Measurements from ENCODE around the gene LDB2. TPM values are rescaled to one million over a fixed set of nuclear protein-coding genes. Genes with fewer than 3 reads are reported as not detected.

LDB2 gene
- total and polyA plus RNA-seq, 2 of the 8 experiments (the other 6 are each of a cell fraction or from before 2014, with no cell fraction given): 57.0 to 140 TPM

GRCh38 chr4:16833722-16834121 lies 64.7 kb downstream of the LDB2 start (continued):
- TF ChIP-seq ATF2 (IDR thresholded peaks at IDR 0.05; ENCODE audit: low read length) (no peak), BACH1 (IDR thresholded peaks at IDR 0.05; ENCODE audit: low read length) (no peak)

Data from H1 (cell line).